ENCODE results near the gene TIFAB.

The TIFAB gene

DNA sequence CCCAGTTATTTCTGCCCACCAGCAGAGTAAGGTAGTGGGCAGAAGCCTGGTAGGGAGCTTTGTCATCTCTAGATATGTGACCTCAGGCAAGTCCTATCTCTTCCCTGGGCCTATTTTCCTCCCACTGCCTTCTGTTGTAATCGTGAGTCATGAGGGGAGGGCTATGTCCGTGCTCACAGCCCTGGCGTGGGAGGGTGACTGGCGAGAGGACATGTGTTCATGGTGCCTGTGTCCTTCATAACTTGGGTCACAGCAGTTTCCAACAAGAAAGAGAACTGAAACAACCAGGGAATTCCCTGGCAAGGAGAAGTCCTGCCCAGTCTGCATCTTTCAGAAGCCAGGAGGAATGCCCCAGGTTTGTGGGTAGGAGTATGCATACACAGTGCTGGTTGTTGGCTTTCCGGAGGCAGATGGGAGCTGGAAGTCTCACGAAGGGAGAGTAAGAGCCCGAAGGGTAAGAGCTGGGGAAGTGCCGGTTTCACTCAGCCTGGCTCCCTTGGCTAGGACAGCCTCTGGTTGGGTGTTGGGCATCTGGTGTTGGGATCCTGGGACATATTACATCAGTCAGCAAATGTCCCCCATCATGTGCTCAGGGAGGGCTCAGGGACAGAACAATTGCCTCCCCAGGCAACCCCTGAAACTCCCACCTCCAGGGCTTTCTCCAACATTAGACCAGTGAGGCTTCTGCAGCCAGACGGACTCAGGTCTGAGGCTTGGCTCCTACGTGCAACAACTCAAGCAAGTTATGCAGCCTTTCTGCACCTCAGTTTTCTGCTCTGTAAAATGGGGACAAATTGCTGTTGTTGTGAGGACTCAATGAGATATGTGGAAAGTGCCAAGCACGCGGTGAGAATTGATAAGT lies 4.3 kb upstream of the TIFAB start:
- DNase-seq, result no peak

- no peak for DNase-seq
Measured at GRCh38 chr5:135455876-135456237, 3.7 kb upstream of the TIFAB start.

DNA sequence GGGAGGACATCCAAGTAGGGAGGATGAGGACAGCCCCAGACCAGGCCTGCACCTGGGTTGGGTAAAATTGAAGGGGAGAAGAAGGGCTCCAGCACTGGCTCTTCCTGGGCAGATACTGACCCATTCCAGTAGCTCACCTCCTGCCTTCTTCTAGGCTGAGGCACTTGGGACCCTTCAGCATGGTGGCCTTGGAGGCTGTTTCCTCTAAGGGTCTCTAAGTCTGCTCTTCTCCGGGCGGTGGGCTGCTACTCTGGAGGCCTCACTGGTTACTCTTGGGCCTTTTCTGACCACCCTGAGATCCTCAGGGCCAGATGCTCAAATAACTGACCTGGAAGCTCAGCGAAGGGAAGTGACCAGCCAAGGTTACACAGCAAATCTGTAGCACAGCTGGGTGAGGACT lies 2.8 kb upstream of the TIFAB start:
- no peak for DNase-seq

- DNase-seq, result no peak
Measured at GRCh38 chr5:135453613-135454012, 1.5 kb upstream of the TIFAB start.

DNA sequence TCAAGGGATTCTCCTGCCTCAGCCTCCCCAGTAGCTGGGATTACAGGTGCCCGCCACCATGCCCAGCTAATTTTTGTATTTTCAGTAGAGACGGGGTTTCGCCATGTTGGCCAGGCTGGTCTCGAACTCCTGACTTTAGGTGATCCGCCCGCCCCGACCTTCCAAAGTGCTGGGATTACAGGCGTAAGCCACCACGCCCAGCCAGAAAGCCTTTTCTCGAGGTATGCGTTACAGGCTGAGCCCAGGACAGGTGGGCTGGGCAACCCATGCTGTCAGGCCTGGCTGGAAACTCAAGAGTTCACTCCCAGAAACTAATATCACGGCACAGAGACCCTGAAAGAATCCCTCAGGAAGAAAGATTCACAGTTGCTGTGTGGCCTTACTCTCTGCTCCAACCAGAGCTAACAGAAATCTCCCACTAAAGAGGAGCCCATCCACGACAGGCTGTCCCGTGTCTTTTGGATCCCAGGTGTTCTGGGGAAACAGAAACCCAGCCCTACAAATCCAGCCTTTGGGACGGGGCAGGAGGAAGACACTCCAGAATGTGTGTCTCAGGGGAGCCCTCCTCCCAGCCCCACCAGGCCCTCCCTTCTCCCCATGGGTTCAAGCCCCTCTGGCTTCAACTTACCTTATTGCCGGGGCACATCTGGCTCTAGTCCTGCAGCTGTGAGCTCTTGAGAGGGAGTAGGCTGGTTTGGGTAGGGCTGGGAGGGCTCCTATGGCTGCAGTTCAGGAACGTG lies 400 bp downstream of the TIFAB start:
- no peak for DNase-seq

DNA sequence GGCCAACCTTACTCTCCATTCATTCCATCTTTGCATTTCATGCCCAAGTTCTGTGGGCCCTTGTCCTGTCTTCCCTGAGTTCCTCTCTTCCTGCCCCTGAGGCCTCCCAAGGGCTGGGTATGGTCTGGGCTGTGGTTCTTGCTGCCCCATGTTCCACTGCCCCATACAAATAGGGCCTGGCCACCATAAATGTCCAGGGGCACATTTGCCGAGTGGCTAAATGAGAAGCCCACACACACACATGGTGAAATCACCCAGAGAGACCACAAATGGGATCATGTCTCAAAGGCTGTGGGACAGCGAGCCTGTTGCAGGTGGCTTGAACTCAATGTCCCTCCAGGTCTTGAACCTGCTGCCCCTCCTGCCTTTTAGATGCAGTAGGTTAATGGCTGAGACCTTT lies 1.2 kb downstream of the TIFAB start:
- DNase-seq, result no peak

DNA sequence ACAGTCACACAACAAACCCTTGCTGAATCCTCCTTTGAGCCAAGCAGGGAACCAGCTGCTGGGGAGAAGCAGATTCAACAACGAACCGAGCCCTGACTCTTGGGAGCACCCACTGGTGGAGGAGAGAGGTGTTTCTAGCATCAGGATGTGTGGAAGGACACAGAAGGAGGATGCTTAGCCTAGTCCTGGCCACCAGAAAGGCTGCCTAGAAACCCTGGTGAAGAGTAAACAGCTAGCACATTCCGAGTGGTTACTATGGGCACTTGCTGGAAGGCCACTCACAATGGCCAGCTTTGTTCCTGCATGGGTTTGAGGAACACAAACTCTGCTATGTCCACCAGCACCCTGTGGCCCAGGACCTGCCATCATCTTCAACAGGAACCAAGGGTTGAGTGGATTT lies 1.8 kb downstream of the TIFAB start:
- DNase-seq, result no peak

- DNase-seq, result no peak
Measured at GRCh38 chr5:135449644-135450043, 2.5 kb downstream of the TIFAB start.

DNA sequence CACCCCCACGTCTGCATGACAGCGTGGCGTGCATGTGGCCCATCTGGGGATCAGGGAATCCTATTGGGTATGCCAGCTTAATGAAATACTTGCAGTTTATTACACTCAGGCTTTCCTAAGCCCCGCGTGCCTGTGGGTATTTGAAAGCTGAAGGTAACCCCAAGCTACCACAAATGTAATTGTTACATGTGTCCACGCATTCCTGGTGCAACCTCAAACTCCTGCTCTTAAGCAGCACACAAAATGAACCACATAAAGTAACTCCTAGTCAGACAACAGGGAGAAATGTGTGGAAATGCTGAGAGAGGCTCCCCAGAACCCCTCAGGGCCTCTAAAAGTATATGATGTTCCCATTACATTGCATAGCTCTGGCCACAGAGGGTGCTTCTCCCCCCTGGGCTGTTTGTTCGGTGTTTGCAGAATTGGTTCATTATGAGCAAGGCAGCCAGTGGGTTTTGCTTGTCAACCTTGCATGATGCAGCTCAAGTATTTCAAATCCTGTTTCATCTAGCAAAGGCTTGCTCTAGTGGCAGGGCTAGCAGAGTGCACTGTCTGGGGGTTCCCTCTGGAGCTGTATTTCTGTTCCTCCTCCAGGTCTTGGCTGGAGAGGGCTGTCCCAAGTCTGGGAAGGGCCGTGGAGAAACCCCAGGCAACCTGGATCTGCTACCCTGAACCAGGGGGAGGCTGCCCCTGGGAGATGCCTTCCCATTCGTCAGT lies 3.2 kb downstream of the TIFAB start:
- DNase-seq, result no peak

DNA sequence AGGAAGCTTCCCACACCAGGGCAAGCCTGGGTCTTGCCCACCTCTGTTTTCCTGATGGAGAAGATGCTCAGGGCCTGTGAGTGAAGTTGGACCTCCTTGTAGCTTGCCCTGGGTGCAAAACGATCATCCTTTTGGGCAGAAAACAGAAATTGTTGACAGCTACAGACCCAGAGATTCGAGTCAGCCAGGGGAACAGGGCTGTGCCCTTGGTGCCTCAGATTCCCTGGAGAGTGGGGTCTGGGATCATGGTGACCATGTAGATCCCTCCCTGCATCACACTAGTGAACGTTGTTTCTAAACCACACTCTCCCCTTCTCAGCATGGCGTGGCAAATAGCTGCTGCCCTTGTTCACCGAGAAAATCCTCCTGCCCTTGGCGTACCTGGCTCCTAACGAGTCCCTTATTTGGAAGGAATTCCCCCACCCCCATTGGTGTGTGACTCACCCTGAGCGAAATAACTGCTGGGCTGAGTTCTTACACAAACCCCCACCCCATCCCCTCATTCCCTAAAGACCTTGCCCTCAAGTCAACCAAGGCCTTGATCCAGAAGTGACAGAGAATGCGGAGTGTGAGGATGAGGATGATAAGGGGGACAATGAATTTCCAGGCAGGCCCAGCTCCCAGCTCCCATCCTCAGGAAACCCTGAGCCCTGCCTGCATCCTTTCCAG lies 3.9 kb downstream of the TIFAB start:
- no peak for DNase-seq

- DNase-seq, result no peak
Measured at GRCh38 chr5:135447298-135447929, 4.7 kb downstream of the TIFAB start, which contains the start of gene DCANP1. Gene DCANP1 (minus strand): TSS chr5:135447348. CDS start chr5:135447108, 240 bp downstream.

DNA sequence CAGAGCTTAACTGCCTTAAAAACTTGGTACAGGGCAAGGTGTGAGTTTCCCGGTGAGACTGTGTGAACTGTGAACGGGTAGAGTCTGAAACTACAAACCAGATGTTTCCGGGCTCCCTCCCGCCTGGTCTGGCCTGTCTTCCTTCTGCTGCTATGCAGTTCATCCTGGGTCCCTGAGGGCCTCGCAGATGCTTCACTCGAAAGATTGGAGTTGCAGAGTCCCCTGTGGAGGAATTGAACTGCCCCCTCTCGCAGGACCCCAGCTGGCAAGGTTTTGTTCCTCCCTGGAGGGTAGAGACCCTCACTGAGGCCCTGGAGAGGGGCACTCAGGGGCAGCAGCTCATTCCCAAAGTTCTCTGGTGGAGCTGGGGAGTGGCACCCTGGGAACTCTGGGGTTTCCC lies 5.5 kb downstream of the TIFAB start:
- DNase-seq, result no peak

DNA sequence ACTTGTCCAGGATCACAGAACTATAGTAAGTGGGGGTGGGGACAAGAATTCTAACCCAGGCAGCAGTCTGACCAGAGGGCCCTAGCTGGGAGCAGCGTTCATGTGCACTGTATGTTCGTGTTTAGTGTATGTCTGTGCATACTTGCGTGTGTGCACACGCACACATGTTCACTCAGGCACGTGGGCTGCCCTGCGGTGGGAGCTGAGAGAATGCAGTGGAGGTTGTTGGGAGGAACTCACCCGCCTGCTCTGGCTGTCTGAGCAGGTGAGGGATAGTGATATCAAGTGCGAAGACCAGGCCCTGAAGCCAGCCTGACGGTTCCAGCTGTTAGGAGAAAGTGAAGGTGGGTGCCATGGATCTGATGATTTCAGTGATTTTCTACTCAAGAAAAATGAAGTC lies 5.9 kb downstream of the TIFAB start:
- no peak for DNase-seq

- DNase-seq, result no peak
Measured at GRCh38 chr5:135445306-135445985, 6.7 kb downstream of the TIFAB start.

DNA sequence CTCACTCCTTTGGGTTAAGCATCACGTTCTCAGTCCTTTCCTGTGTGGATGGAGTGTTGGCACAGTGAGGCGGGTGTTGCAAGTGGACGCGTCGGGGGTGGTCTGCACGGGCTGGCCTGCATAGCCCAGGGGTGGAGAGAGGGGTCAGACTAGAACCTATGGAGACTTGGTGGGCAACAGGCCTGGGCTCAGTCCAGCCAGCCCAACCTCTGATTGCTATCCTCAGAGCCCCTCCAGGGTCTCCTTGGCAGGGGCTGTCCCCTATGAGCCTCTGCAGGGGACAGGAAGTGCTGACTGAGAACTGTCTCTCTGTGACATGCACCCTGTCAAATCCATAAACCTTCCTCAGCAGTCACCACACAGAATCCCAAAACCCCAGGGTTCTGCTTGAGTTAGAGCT lies 7.3 kb downstream of the TIFAB start:
- no peak for DNase-seq

DNA sequence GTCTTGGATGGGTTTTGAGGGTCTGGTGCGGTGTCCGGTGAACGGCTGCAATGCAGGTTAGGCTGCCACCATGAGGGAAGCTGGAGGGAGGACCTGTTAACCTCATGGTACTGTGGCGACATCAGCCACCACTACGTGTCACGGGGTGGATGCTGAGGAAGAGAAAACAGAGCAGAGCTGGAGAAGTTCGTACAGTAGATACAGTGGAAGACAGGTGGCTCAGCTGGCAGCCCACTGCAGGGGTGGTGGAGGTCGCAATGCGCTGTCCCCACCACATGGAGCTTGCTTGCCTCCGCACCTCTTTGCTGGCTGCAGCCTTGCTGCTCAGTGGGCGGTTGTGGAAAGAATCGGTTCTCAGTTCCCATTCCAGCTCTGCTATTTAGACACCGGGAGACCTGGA lies 7.8 kb downstream of the TIFAB start:
- no peak for DNase-seq

- no peak for DNase-seq
Measured at GRCh38 chr5:135443161-135443960, 8.8 kb downstream of the TIFAB start.

DNA sequence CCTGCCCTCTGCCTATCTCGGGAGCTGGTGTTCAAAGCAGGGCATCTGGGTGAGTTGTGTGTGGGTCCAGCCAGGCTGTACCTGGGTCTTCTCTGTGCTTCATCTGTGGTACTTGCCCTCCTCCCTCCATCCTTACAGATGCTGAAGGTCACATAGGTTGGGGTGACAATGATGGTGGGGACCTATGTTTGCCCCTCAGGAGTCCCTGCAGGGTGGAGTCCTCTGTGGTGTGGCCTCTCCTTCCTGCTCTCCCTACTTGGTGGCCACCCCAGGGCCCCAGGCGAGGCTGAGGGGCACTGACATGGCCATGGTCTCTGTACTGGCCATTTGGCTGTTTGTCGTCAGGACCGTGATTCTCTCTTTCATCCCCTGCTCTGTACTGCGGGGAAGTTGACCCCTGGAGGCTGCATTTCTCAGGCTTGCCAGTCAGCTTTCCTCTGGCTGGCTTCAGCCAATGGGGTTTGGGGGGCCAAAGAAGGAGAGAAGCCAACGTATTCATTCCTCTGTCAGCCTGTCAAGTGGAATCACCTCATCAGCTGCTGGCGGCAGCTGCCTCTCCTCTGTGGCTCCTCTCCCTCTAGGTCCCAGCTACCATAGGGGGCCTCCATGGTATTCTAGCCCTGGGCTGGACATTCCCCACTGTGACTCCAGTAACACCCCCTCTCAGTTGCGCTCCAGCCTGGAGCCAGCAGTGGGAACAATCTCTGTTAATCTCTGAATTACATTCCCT lies 9.6 kb downstream of the TIFAB start:
- DNase-seq, result no peak

DNA sequence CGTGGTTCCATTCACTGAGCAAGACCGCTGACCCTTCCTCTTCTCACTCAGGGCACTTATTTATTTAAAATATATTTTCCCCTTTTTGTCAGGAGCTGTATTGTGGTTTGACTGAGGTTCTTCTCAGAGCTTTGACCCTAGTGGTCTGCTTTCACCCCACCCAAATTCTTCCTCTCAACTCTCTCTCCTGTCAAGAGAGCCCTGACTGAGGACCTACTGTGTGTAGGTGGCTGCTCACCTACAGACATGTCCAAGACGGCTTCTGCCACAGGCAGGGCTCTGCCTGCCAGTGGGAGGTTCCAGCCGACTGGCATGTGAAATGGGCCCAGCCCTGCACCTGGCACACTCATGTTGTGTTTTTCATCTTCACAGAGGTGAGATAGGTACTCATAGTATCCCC lies 10.2 kb downstream of the TIFAB start:
- no peak for DNase-seq

- DNase-seq, result no peak
Measured at GRCh38 chr5:135441350-135441831, 10.8 kb downstream of the TIFAB start.

Measured in NCI-H187 treated with DMSO at 0.1 percent for 48 hours (cell line).